ENCODE results near the gene TMEM14A.

The TMEM14A gene

GRCh38 chr6:52644253-52644652 is 26.7 kb upstream of the TMEM14A start:
- DNase-seq (ENCODE audit: extremely low read depth, low read depth) = no peak
- no peak for TF ChIP-seq CTCF (IDR thresholded peaks at IDR 0.05; ENCODE audit: low read depth, low read length)

- DNase-seq (ENCODE audit: extremely low read depth, low read depth) = no peak
- no peak for TF ChIP-seq CTCF (IDR thresholded peaks at IDR 0.05; ENCODE audit: low read depth, low read length)
These were observed 24.9 kb upstream of the TMEM14A start for GRCh38 chr6:52645976-52646375.

- DNase-seq (ENCODE audit: extremely low read depth, low read depth) = no peak
- TF ChIP-seq CTCF (IDR thresholded peaks at IDR 0.05; ENCODE audit: low read depth, low read length) = no peak
These were observed 23.7 kb upstream of the TMEM14A start for GRCh38 chr6:52647199-52647598.

- no peak for DNase-seq (ENCODE audit: extremely low read depth, low read depth)
- TF ChIP-seq CTCF (IDR thresholded peaks at IDR 0.05; ENCODE audit: low read depth, low read length) = no peak
These were observed 21.3 kb upstream of the TMEM14A start for GRCh38 chr6:52649536-52650160.

GRCh38 chr6:52650941-52651340 is 20.0 kb upstream of the TMEM14A start:
- TF ChIP-seq CTCF (IDR thresholded peaks at IDR 0.05; ENCODE audit: low read depth, low read length) = no peak

GRCh38 chr6:52653151-52653550 is 17.8 kb upstream of the TMEM14A start:
- no peak for TF ChIP-seq CTCF (IDR thresholded peaks at IDR 0.05; ENCODE audit: low read depth, low read length)
- DNase-seq (ENCODE audit: extremely low read depth, low read depth) = no peak

More at GRCh38 chr6:52650941-52651340, 20.0 kb upstream of the TMEM14A start:
- no peak for DNase-seq (ENCODE audit: extremely low read depth, low read depth)

- DNase-seq (ENCODE audit: extremely low read depth, low read depth) = no peak
- no peak for TF ChIP-seq CTCF (IDR thresholded peaks at IDR 0.05; ENCODE audit: low read depth, low read length)
These were observed 16.9 kb upstream of the TMEM14A start for GRCh38 chr6:52654007-52654406.

All from AG09319 (cell line).